Measurements from ENCODE around the gene MYH15.

GRCh38 chr3:108485146-108485545 lies 25.2 kb downstream of the MYH15 start:
- TF ChIP-seq CTCF (IDR thresholded peaks at IDR 0.05; ENCODE audit: low read depth, low read length, missing input control), result no peak
- no peak for TF ChIP-seq REST (IDR thresholded peaks at IDR 0.05)
- TF ChIP-seq GABPA (IDR thresholded peaks at IDR 0.05 in 1 of 2, conservative IDR thresholded peaks at IDR 0.05 in 1 of 2), result no peak
- TF ChIP-seq RAD21 (IDR thresholded peaks at IDR 0.05), result no peak
- TF ChIP-seq YY1 (IDR thresholded peaks at IDR 0.05), result no peak

All from liver (tissue), 3 donors.